ENCODE data around the gene RAC3. TPM values are rescaled to one million over a fixed set of nuclear protein-coding genes. Genes with fewer than 3 reads are reported as not detected.

The RAC3 gene
- total RNA-seq, 2 experiments from 2014 or later: 5.1 TPM

Other genes starting within 250 kb of the RAC3 start
- not detected for gene GCGR, start 227.5 kb upstream of the RAC3 start, total RNA-seq
- gene MCRIP1, start 198.4 kb upstream of the RAC3 start, total RNA-seq: 10 to 100 TPM; 44.5 to 46.3 TPM
- not detected for gene PPP1R27, start 196.6 kb upstream of the RAC3 start, total RNA-seq
- 100 to 1,000 TPM; 493 to 503 TPM for gene P4HB, start 171.1 kb upstream of the RAC3 start, total RNA-seq
- gene ARHGDIA, start 160.3 kb upstream of the RAC3 start, total RNA-seq: 100 to 1,000 TPM; 669 to 688 TPM
- 100 to 1,000 TPM; 305 to 310 TPM for gene ALYREF, start 140.1 kb upstream of the RAC3 start, total RNA-seq
- 100 to 1,000 TPM; 147 TPM for gene ANAPC11, start 140.0 kb upstream of the RAC3 start, total RNA-seq
- gene NPB, start 129.4 kb upstream of the RAC3 start, total RNA-seq: under 1 TPM in 1 of 2 experiments, not detected in 1; 0.17 TPM
- gene PCYT2, start 120.3 kb upstream of the RAC3 start, total RNA-seq: 10 to 100 TPM; 30.4 to 30.9 TPM
- gene SIRT7, start 113.5 kb upstream of the RAC3 start, total RNA-seq: 10 to 100 TPM; 37.1 to 39.7 TPM
- gene MAFG, start 103.9 kb upstream of the RAC3 start, total RNA-seq: 10 to 100 TPM; 28.2 to 29.7 TPM
- 100 to 1,000 TPM; 160 to 165 TPM for gene PYCR1, start 94.4 kb upstream of the RAC3 start, total RNA-seq
- gene MYADML2, start 84.4 kb upstream of the RAC3 start, total RNA-seq: not detected
- gene NOTUM, start 70.5 kb upstream of the RAC3 start, total RNA-seq: under 1 TPM; 0.38 to 0.40 TPM
- gene ASPSCR1, start 54.0 kb upstream of the RAC3 start, total RNA-seq: 10 to 100 TPM; 27.9 to 28.8 TPM
- gene CENPX, start 8.8 kb upstream of the RAC3 start, total RNA-seq: 100 to 1,000 TPM; 154 to 158 TPM
- gene LRRC45, start 8.4 kb upstream of the RAC3 start, total RNA-seq: 10 to 100 TPM; 30.2 to 31.3 TPM
- gene DCXR, start 6.0 kb downstream of the RAC3 start, total RNA-seq: 100 to 1,000 TPM; 119 to 129 TPM
- 10 to 100 TPM; 16.7 to 18.3 TPM for gene RFNG, start 20.1 kb downstream of the RAC3 start, total RNA-seq
- 100 to 1,000 TPM; 118 TPM for gene GPS1, start 20.2 kb downstream of the RAC3 start, total RNA-seq
- 100 to 1,000 TPM; 187 to 195 TPM for gene DUS1L, start 34.1 kb downstream of the RAC3 start, total RNA-seq
- 100 to 1,000 TPM; 302 to 305 TPM for gene FASN, start 66.6 kb downstream of the RAC3 start, total RNA-seq
- gene CCDC57, start 181.2 kb downstream of the RAC3 start, total RNA-seq: 10 to 100 TPM; 69.8 to 73.0 TPM
- 100 to 1,000 TPM; 115 to 130 TPM for gene SLC16A3, start 197.4 kb downstream of the RAC3 start, total RNA-seq
- 100 to 1,000 TPM; 128 to 129 TPM for gene CSNK1D, start 242.0 kb downstream of the RAC3 start, total RNA-seq

Measured in activated CD8-positive, alpha-beta memory T cell treated with anti-CD3 and anti-CD28 coated beads for 36 hours (primary cell).